NCI-H82 (cell line): ENCODE data around the gene LGALS9C.
"Not testable (repeated sequence)": the region's sequence is repeated elsewhere in the genome, so short reads cannot be mapped to it uniquely, and the experiment has no call there.

Experiments
- DNase-seq: peaks from one replicate; lab custom pipeline; 2025; lab: John Stamatoyannopoulos, UW

The LGALS9C gene

DNA sequence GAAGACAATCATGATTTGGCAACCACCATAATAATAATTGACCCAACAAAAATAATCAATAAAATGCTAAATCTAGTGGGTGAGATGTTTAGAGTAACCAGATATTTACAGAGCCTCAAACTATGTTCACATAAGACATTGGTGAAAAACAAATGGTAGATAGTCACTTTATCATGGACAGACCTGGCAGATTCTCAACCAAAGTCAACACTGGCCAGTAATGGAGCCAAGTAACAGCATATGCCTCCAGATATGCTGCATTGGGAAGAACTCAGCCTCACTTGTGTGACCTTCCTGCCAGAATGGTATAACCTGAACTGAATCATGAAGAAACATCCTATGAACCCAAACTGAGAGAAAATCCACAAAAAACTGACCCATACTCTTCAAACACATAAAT lies 53.8 kb downstream of the LGALS9C start:
- DNase-seq = not testable (repeated sequence)

- DNase-seq = not testable (repeated sequence)
Measured at GRCh38 chr17:18542234-18542633, 65.6 kb downstream of the LGALS9C start.

DNA sequence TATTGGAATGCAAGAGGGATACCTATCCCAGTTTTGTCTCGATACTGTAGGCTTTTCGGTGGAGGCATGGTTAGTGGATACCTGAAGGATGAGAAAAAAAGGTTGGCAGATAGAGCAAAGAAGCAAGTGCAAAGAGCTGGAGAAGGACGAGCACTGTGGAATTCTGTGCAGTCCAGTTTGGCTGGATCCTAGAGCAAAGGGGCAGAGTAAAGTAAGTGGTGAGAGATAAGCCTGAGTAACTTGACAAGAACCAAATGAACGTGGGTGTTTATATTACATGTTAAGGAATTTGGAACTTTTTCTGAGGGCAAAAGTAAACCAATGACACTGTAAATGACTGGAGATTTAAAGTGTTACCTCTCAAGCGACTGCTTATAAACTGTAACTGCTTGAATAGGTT lies 66.3 kb downstream of the LGALS9C start:
- DNase-seq = not testable (repeated sequence)
